ENCODE data around the gene RAI14. TPM values are rescaled to one million over a fixed set of nuclear protein-coding genes. Genes with fewer than 3 reads are reported as not detected.
A peak's percentile ranks its signal among the peaks of the same experiment; 100 is the strongest.

Gene RAI14
- total RNA-seq (60.3 TPM), polyA plus RNA-seq (ENCODE audit: insufficient read depth, low read depth, low replicate concordance) (13.2 TPM)
- long read RNA-seq, donor 1, full-length matches to known transcripts = 5 of 5 reads
- long read RNA-seq, donor 1, partial matches to known transcripts = 0 of 5 reads
- long read RNA-seq, donor 1, other reads (novel, unspliced or antisense) = 0 of 5 reads
- long read RNA-seq, donor 2, full-length matches to known transcripts = 7 of 15 reads
- long read RNA-seq, donor 2, partial matches to known transcripts = 8 of 15 reads
- long read RNA-seq, donor 2, other reads (novel, unspliced or antisense) = 0 of 15 reads
- long read RNA-seq, donor 3, full-length matches to known transcripts = 9 of 17 reads
- long read RNA-seq, donor 3, partial matches to known transcripts = 8 of 17 reads
- long read RNA-seq, donor 3, other reads (novel, unspliced or antisense) = 0 of 17 reads
- long read RNA-seq, donor 4, full-length matches to known transcripts = 2 of 9 reads
- long read RNA-seq, donor 4, partial matches to known transcripts = 7 of 9 reads
- long read RNA-seq, donor 4, other reads (novel, unspliced or antisense) = 0 of 9 reads
- long read RNA-seq, donor 5, full-length matches to known transcripts = 1 of 1 reads
- long read RNA-seq, donor 5, partial matches to known transcripts = 0 of 1 reads
- long read RNA-seq, donor 5, other reads (novel, unspliced or antisense) = 0 of 1 reads
- long read RNA-seq, donor 6, partial matches to known transcripts = 7 of 10 reads
- long read RNA-seq, donor 6, other reads (novel, unspliced or antisense) = 0 of 10 reads
- long read RNA-seq, donor 7, full-length matches to known transcripts = 13 of 35 reads
- long read RNA-seq, donor 7, partial matches to known transcripts = 8 of 35 reads
- long read RNA-seq, donor 7, other reads (novel, unspliced or antisense) = 14 of 35 reads
- long read RNA-seq, donor 8, full-length matches to known transcripts = 1 of 29 reads
- long read RNA-seq, donor 8, partial matches to known transcripts = 28 of 29 reads
- long read RNA-seq, donor 8, other reads (novel, unspliced or antisense) = 0 of 29 reads
- long read RNA-seq, donor 9, partial matches to known transcripts = 0 of 4 reads
- long read RNA-seq, donor 9, other reads (novel, unspliced or antisense) = 0 of 4 reads
- long read RNA-seq, donor 10, partial matches to known transcripts = 7 of 11 reads
- long read RNA-seq, donor 10, other reads (novel, unspliced or antisense) = 0 of 11 reads

DNA sequence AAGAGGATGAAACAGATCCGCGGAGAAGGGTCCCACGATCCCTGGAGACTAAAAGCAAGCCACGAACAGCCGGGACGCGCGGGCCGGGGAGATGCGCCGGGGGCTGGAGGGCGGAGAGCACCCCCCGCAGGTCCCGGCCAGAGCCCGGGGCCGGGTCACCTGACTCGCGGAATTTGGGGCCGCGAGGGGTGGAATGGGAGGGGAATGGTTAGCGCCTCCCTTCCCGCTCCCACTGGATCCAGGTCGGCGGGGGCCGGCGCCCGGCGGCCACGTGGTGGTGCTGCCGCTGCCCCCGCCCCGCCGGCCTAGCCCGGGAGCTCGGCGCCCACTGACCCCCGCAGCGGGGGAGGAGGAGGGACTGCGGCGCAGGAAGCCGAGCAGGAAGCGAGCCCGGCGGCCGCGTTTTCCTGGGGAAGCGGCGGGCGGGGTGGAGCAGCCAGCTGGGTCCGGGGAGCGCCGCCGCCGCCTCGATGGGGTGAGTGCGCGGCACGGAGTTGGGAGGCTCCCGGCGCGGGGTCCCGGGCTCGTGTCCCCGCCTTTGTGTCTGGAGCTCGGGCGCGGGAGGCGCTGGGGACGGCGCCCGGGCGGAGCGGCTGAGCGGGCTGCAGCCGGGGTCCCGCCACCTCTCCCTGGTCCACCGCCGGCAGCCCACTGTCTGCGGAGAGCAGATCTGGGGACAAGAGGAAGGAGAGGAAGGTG is at the start of gene RAI14:
TSS of gene RAI14 (plus strand) at position 328 of the 699 bp plus-strand sequence. CDS start 30,592 bp downstream, outside the sequence.
- Histone ChIP-seq H3K9ac (ENCODE audit: low read length in 3 of 3) (peak within 1 kb of the TSS; percentile 73 to 79 (median 77)), H3K36me3 (ENCODE audit: control insufficient read depth in 2 of 3, insufficient read depth in 3 of 3, low read length in 3 of 3) (no peaks in the 10 kb centered on the region), H3K4me1 (ENCODE audit: control insufficient read depth in 2 of 3, insufficient read depth in 2 of 3, low read depth in 1 of 3, low read length in 3 of 3) (peaks cover 0 to 7% (median 4%) of the 10 kb centered on the region in 3 donors), H3K27ac (ENCODE audit: low read depth in 2 of 2, low read length in 2 of 2) (peak within 1 kb of the TSS; percentile 96 to 98), H3K9me3 (ENCODE audit: control insufficient read depth in 2 of 3, insufficient read depth in 1 of 3, low read length in 3 of 3) (no peaks in the 10 kb centered on the region), H3K4me3 (ENCODE audit: low read length in 3 of 3) (peak within 1 kb of the TSS; percentile 72 to 83 (median 82)), H3K27me3 (ENCODE audit: control insufficient read depth, insufficient read depth, low read length) (no peaks in the 10 kb centered on the region)
- no peak for TF ChIP-seq CTCF (IDR thresholded peaks at IDR 0.05; ENCODE audit: borderline replicate concordance, extremely low read depth, insufficient read depth)
- intact Hi-C loops (cut with DNase I) = no loop called here
- no peak for FAIRE-seq
- DNase-seq = peak; percentile 87 to 95 (median 90)

GRCh38 chr5:34608368-34608767 is 47.8 kb upstream of the RAI14 start:
- no peak for TF ChIP-seq CTCF (IDR thresholded peaks at IDR 0.05; ENCODE audit: borderline replicate concordance, extremely low read depth, insufficient read depth)
- Histone ChIP-seq H3K27me3 (ENCODE audit: control insufficient read depth, insufficient read depth, low read length) (no peaks in the 10 kb centered on the region), H3K4me3 (ENCODE audit: low read length in 3 of 3) (no peak overlapping the region), H3K36me3 (ENCODE audit: control insufficient read depth in 2 of 3, insufficient read depth in 3 of 3, low read length in 3 of 3) (no peaks in the 10 kb centered on the region), H3K9ac (ENCODE audit: low read length in 3 of 3) (no peak overlapping the region), H3K9me3 (ENCODE audit: control insufficient read depth in 2 of 3, insufficient read depth in 1 of 3, low read length in 3 of 3) (no peaks in the 10 kb centered on the region), H3K4me1 (ENCODE audit: control insufficient read depth in 2 of 3, insufficient read depth in 2 of 3, low read depth in 1 of 3, low read length in 3 of 3) (no peaks in the 10 kb centered on the region), H3K27ac (ENCODE audit: low read depth in 2 of 2, low read length in 2 of 2) (peak overlapping the region in 1 of 2 donors; percentile 74)
- intact Hi-C loops (cut with DNase I) = no loop called here
- no peak for DNase-seq
- FAIRE-seq = no peak

- no peak for FAIRE-seq
- peak overlapping the region in 1 of 2 donors; percentile 74 for H3K27ac ChIP-seq (ENCODE audit: low read depth in 2 of 2, low read length in 2 of 2)
- peak in 2 of 5 donors; percentile 54 to 85 for DNase-seq
Measured at GRCh38 chr5:34608859-34609648, 47.1 kb upstream of the RAI14 start.

More at GRCh38 chr5:34608859-34609648, 47.1 kb upstream of the RAI14 start:
- Histone ChIP-seq H3K36me3 (ENCODE audit: control insufficient read depth in 2 of 3, insufficient read depth in 3 of 3, low read length in 3 of 3) (no peaks in the 10 kb centered on the region), H3K9ac (ENCODE audit: low read length in 3 of 3) (no peak overlapping the region), H3K9me3 (ENCODE audit: control insufficient read depth in 2 of 3, insufficient read depth in 1 of 3, low read length in 3 of 3) (no peaks in the 10 kb centered on the region), H3K4me1 (ENCODE audit: control insufficient read depth in 2 of 3, insufficient read depth in 2 of 3, low read depth in 1 of 3, low read length in 3 of 3) (no peaks in the 10 kb centered on the region), H3K4me3 (ENCODE audit: low read length in 3 of 3) (no peak overlapping the region), H3K27me3 (ENCODE audit: control insufficient read depth, insufficient read depth, low read length) (no peaks in the 10 kb centered on the region)
- intact Hi-C loops (cut with DNase I) = no loop called here
- no peak for TF ChIP-seq CTCF (IDR thresholded peaks at IDR 0.05; ENCODE audit: borderline replicate concordance, extremely low read depth, insufficient read depth)

Measured in kidney (tissue), 22 donors.